CD4-positive, alpha-beta T cell treated with Interleukin-6 at 100 ng/mL for 8 hours (primary cell): ENCODE results near the gene FAM13C.
"Not testable (repeated sequence)": the region's sequence is repeated elsewhere in the genome, so short reads cannot be mapped to it uniquely, and the experiment has no call there.

Source experiments
- DNase-seq: peaks from one replicate; pipeline ENCODE4 v3.0.0-alpha.2; 2020; ENCODE audit warnings: mixed read lengths, low spot score

Gene FAM13C

GRCh38 chr10:59234194-59234593, 128.2 kb downstream of the FAM13C start:
- DNase-seq = no peak

- no peak for DNase-seq
These were observed 132.9 kb downstream of the FAM13C start for GRCh38 chr10:59229441-59229840.

GRCh38 chr10:59227136-59227673, 135.1 kb downstream of the FAM13C start:
- DNase-seq = no peak

- no peak for DNase-seq
These were observed 137.1 kb downstream of the FAM13C start for GRCh38 chr10:59225211-59225610.

GRCh38 chr10:59223597-59223996, 138.8 kb downstream of the FAM13C start:
- DNase-seq = not testable (repeated sequence)

- DNase-seq = no peak
These were observed 139.6 kb downstream of the FAM13C start for GRCh38 chr10:59222788-59223187.

- no peak for DNase-seq
These were observed 146.0 kb downstream of the FAM13C start for GRCh38 chr10:59216178-59216869.

- DNase-seq = no peak
These were observed 148.2 kb downstream of the FAM13C start for GRCh38 chr10:59214160-59214559.

GRCh38 chr10:59212301-59212798, 150.0 kb downstream of the FAM13C start:
- no peak for DNase-seq

- DNase-seq = no peak
These were observed 156.1 kb downstream of the FAM13C start for GRCh38 chr10:59206204-59206720.
